Occipital lobe (tissue), 2 donors: ENCODE results near the gene SUN5. TPM values are rescaled to one million over a fixed set of nuclear protein-coding genes. Genes with fewer than 3 reads are reported as not detected.
"Not testable (repeated sequence)": the region's sequence is repeated elsewhere in the genome, so short reads cannot be mapped to it uniquely, and the experiment has no call there.

Experiments used
- DNase-seq: peaks from one replicate; lab custom pipeline; 2025; lab: John Stamatoyannopoulos, UW
- total RNA-seq: library from RNA; depleted of rRNA; stranded (reverse); fragments of >200 nt; gene quantifications from one replicate; pipeline ENCODE4 v1.2.3, GENCODE V29; 2014

SUN5 gene
- total RNA-seq, 1 donor from 2014 or later: not detected

GRCh38 chr20:32978009-32978335 lies 26.3 kb downstream of the SUN5 start:
- no peak for DNase-seq

DNA sequence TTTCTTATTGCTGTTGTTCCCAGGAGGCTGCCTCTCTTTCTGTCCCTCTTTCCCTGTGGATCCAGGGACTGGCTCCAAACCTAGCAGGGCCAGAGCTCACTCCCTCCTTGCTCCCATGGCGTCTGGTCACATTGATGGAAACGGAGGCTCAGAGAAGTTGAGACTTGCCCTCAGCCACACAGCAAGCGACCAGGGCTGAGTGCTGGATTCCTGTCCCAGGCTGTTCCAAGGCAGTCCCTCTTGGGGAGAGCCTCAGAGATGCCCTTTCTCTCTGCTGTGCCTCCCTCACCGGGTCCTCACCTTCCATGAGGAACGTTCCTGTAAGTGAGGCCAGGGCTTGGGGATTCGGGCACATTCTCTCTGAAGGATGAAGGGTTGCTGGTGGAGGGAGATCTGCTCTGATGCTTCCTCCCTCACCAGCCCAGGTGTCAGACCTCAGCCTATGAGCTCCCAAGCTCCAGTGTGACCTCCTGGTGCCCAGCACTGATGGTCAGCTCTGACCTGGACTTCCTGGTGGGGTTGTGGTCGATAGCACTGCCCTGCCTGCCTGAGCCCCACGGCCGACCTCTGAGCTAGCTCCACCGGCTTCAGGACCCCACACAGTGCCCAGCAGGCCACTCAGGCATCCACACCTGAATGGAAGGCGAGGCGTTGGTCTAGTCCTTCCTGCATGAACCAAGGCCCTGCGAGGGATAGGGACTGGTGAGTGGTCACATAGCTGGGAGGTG lies 26.8 kb downstream of the SUN5 start:
- no peak for DNase-seq

GRCh38 chr20:32976746-32977145 lies 27.5 kb downstream of the SUN5 start:
- no peak for DNase-seq

- no peak for DNase-seq
Observed at GRCh38 chr20:32975698-32976674, 28.2 kb downstream of the SUN5 start.

- not testable (repeated sequence) for DNase-seq
Observed at GRCh38 chr20:32975121-32975520, 29.1 kb downstream of the SUN5 start.

GRCh38 chr20:32974204-32975064 lies 29.8 kb downstream of the SUN5 start:
- DNase-seq: not testable (repeated sequence)

- DNase-seq: no peak
Observed at GRCh38 chr20:32973077-32973717, 31.0 kb downstream of the SUN5 start.

- DNase-seq: no peak
Observed at GRCh38 chr20:32972181-32973076, 31.8 kb downstream of the SUN5 start.

DNA sequence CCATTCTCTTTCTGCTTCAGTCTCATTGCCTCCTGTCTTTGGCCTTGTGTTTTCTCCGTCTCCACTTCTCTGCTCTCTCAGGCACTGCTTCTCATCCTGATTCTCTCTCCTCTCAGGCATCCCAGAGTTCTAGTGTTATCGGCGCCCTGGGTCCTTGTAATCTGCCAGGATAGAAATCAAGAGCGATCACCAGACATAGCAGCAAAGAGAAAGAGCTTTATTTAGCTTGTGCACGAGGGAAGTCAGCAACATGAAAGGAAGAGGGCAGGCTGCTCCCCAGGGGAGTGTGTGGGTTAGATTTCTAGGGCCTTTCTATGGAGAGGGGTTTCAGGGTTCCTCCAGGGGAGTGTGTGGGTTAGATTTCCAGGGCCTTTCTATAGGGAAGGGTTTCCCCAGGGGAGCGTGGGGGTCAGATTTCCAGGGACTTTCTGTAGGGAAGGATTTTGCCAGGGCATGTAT lies 32.5 kb downstream of the SUN5 start:
- DNase-seq: no peak

- no peak for DNase-seq
Observed at GRCh38 chr20:32970973-32971300, 33.3 kb downstream of the SUN5 start.

DNA sequence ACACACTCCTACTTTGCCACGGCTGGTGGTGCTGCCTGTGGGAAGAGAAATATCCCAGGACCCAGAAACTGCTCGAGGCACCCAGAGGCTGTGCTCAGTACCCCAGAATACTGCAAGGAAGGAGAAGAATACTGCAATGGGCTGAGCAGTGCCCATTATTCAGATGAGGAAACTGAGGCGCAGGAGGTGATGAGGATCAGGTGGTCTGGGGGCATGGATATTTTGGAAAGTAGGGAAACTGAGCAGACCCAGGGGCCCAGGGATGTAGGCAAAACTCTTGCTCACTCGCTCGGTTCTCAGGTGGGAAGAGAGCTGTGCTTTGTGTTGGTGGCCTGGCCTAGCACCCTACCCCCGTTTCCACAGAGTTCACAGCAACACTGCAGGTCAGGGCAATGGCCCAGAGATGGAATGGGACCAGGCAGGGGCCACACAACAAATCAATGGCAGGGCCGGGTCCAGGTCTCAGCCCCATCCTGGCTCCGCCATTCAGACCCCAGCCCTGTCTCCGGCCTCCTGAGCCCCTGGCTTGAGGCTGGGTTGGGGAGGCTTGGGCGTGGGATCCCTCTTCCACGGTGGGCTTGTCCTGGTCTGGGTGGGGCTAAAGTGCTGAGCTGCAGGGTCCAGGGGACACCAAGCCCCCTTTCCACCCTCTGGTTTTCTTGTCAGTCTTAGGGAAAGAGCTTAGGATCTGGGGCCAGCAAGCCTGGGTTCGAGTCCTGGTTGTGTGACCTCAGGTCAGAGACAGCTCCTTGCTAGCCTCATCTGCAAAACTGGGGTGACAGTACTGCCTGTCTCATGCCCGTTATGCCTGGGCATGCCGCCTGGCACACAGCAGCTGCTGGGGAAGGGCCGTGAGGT lies 33.9 kb downstream of the SUN5 start:
- no peak for DNase-seq

GRCh38 chr20:32969356-32970114 lies 34.7 kb downstream of the SUN5 start:
- no peak for DNase-seq

GRCh38 chr20:32968478-32969241 lies 35.6 kb downstream of the SUN5 start:
- DNase-seq: no peak

- no peak for DNase-seq
Observed at GRCh38 chr20:32967961-32968457, 36.2 kb downstream of the SUN5 start.

DNA sequence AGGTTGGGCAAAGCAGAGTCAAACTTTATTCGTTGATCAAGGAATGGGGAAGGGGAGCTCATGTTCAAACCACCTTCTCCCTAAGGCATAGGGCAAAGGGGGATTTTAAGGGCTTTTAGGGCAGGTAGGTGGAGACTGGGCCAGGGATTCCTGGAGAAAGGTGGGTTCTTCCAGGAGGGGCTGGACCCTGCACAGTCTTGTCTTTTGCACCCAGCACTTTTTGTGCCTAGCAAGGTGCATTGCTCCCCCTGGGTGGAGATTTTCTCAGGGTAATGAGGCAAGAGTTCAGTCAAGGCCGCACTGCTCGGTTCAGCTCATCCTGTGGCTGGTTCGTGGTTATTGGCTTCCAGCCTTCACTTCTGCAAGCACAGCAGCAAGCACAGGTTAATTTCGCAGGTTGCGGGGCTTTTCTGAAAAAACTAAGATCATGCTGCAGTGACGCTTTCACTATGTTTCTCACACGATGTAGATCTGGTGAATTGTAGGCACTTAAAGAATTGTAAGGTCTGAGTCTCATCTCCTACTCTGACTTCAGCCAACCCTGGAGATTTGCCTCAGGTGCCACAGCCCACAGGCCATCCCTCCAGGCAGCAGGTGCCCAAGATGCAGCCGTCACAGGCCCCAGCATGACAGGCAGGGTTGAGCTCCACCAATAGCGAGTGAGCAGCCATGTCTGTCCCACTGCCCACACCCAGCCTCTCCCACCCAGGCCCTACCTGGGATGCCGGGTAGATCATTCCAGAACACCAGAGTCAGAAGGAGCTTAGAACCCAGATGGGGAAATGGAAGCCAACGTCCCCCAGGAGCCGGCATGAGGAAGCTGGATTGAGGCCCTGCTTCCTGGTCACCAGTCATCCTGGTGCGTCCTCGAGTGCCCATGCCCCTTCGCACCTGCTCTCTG lies 37.1 kb downstream of the SUN5 start:
- DNase-seq: no peak

GRCh38 chr20:32966382-32966781 lies 37.9 kb downstream of the SUN5 start:
- DNase-seq: no peak
